ENCODE data around the gene BMP6.

BMP6 gene

GRCh38 chr6:7906741-7907140, 180.8 kb downstream of the BMP6 start:
- Histone ChIP-seq H3K4me1 (ENCODE audit: insufficient read depth, low read length) (peaks cover 8% of the 10 kb centered on the region), H3K4me3 (ENCODE audit: low read length) (no peak overlapping the region), H3K36me3 (ENCODE audit: insufficient read depth, low read length) (peaks cover 29% of the 10 kb centered on the region), H3K9me3 (ENCODE audit: low read length) (no peaks in the 10 kb centered on the region), H3K27me3 (ENCODE audit: insufficient read depth, low read length) (peaks cover 2% of the 10 kb centered on the region), H2AFZ (ENCODE audit: low read depth, low read length) (no peak overlapping the region)

- H3K9me3 ChIP-seq (ENCODE audit: low read length) = no peaks in the 10 kb centered on the region
- H3K4me3 ChIP-seq (ENCODE audit: low read length) = no peak overlapping the region
- peaks cover 6% of the 10 kb centered on the region for H3K27me3 ChIP-seq (ENCODE audit: insufficient read depth, low read length)
- no peak overlapping the region for H2AFZ ChIP-seq (ENCODE audit: low read depth, low read length)
- peaks cover 25% of the 10 kb centered on the region for H3K36me3 ChIP-seq (ENCODE audit: insufficient read depth, low read length)
- peaks cover 8% of the 10 kb centered on the region for H3K4me1 ChIP-seq (ENCODE audit: insufficient read depth, low read length)
These were observed 181.3 kb downstream of the BMP6 start for GRCh38 chr6:7907159-7907558.

DNA sequence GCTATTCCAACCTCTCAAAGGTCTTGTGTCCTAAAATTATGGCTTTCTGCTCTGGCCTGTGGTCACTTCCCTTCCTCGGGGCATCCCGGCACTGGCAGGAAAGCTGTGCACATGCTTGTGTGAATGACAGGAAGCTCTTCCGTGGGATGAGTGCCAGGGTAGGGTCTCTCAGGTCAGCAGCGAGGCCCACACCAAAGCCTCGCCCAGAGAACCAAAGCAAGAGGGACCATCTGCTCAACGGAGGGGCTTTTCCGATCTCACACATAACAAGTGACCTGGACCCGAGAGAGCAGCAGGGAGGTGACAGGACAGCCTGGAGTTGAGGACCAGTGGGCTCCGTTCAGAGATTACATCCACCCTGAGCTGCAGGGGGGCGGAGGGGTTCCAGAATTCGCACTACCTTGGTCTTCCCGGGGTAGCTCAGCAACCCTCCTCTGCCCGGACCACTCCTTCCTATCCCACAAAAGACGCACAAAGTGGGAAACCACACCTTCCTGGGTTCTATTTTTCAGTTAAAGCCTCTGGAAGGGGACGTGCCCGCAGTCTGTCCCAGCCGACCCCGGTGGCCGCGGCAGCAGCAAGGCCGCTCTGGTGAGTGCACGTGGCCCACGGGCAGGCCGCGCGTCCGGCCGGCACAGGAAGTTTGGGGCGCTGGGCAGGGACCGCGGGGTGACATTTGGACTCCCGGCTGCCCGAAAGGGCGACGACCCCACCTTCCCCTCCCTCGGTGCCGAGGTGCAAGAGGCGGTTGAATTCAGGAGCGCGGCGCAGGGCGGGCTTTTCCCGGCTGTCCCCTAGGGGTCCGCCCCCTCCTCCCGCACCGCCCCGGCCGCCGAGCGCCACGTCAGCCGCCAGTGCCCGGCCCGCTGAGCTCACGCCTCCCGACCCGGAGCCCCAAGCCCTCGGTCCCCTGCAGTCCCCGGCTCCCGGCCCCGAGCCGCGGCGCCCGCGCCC, 183.7 kb downstream of the BMP6 start:
- Histone ChIP-seq H3K4me1 (ENCODE audit: insufficient read depth, low read length) (peaks cover 8% of the 10 kb centered on the region), H3K36me3 (ENCODE audit: insufficient read depth, low read length) (peaks cover 1% of the 10 kb centered on the region), H3K9me3 (ENCODE audit: low read length) (no peaks in the 10 kb centered on the region), H3K4me3 (ENCODE audit: low read length) (peak overlapping the region; percentile 65), H3K27me3 (ENCODE audit: insufficient read depth, low read length) (peaks cover 22% of the 10 kb centered on the region), H2AFZ (ENCODE audit: low read depth, low read length) (peak overlapping the region; percentile 36)

DNA sequence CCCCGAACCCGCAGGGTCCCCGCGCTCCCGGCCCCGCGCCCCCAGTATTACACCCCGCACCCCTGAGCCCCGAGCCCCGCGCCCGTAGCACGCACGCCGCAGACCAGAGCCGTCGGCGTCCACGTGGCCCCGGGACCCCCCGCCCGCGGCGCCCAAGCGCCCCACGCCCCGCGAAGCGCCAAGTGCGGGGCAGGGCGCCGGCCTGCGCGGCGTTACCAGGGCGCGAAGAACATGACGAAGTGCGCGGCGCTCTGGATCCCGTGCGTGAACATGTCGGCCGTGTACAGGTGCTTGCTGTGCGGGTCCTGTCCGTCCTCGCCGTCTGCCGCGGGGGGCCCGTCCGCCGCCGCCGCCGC, 184.4 kb downstream of the BMP6 start:
- peaks cover 25% of the 10 kb centered on the region for H3K27me3 ChIP-seq (ENCODE audit: insufficient read depth, low read length)
- H3K36me3 ChIP-seq (ENCODE audit: insufficient read depth, low read length) = no peaks in the 10 kb centered on the region
- no peaks in the 10 kb centered on the region for H3K9me3 ChIP-seq (ENCODE audit: low read length)

GRCh38 chr6:7910654-7911344, 184.9 kb downstream of the BMP6 start, which contains the start of gene TXNDC5:
Gene TXNDC5, minus strand, starts transcription at chr6:7910788. Its CDS starts 12 bp downstream, at chr6:7910776.
- Histone ChIP-seq H2AFZ (ENCODE audit: low read depth, low read length) (peak within 1 kb of the TSS; percentile 95), H3K36me3 (ENCODE audit: insufficient read depth, low read length) (no peaks in the 10 kb centered on the region), H3K27me3 (ENCODE audit: insufficient read depth, low read length) (peaks cover 25% of the 10 kb centered on the region), H3K9me3 (ENCODE audit: low read length) (no peaks in the 10 kb centered on the region), H3K4me1 (ENCODE audit: insufficient read depth, low read length) (peaks cover 8% of the 10 kb centered on the region), H3K4me3 (ENCODE audit: low read length) (peak within 1 kb of the TSS; percentile 65)

More for the DNA sequence above, 184.4 kb downstream of the BMP6 start:
- H2AFZ ChIP-seq (ENCODE audit: low read depth, low read length) = peak overlapping the region; percentile 36
- H3K4me3 ChIP-seq (ENCODE audit: low read length) = peak overlapping the region; percentile 65
- peaks cover 8% of the 10 kb centered on the region for H3K4me1 ChIP-seq (ENCODE audit: insufficient read depth, low read length)

DNA sequence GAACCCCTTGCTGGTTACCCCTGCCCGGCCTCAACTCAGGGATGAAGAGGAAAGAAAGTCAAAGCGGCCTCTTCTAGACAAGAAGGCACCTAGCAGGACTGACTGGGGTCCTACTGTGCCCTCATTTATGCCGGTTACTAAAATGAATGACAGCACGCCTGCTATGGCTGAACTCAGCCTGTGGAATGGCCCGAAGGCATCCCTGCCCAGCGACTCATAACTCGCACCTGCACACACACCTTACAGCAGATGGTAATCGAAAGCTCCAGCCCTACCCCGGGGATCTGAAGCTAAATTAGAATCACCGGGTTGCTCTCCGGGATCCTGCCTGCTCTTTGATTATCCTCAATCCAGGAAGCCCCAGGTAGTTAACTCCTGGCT, 185.4 kb downstream of the BMP6 start:
- H3K36me3 ChIP-seq (ENCODE audit: insufficient read depth, low read length) = no peaks in the 10 kb centered on the region
- no peaks in the 10 kb centered on the region for H3K9me3 ChIP-seq (ENCODE audit: low read length)
- peaks cover 25% of the 10 kb centered on the region for H3K27me3 ChIP-seq (ENCODE audit: insufficient read depth, low read length)
- peaks cover 8% of the 10 kb centered on the region for H3K4me1 ChIP-seq (ENCODE audit: insufficient read depth, low read length)
- H2AFZ ChIP-seq (ENCODE audit: low read depth, low read length) = peak overlapping the region; percentile 95
- peak overlapping the region; percentile 65 for H3K4me3 ChIP-seq (ENCODE audit: low read length)

DNA sequence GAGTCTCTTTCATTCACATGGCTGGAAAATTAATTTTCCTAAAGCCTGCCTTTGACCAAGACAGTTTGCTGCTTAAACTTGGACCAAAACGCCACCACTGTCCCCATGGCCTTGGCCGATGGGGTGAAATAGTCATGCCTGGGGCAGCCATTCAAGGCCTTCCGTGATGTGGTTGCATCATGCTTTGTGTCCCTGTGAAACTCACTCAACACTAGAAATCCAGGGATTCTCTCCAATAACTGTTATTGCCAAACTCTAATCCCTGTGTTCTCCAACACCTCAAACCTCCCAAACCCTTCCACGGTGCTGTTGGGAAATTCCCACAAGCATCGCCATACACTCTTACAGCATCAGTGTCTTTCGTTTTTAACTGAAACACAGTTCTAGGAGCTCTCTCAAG, 186.1 kb downstream of the BMP6 start:
- H3K9me3 ChIP-seq (ENCODE audit: low read length) = no peaks in the 10 kb centered on the region
- H3K27me3 ChIP-seq (ENCODE audit: insufficient read depth, low read length) = peaks cover 25% of the 10 kb centered on the region
- H3K36me3 ChIP-seq (ENCODE audit: insufficient read depth, low read length) = no peaks in the 10 kb centered on the region
- H2AFZ ChIP-seq (ENCODE audit: low read depth, low read length) = no peak overlapping the region
- H3K4me3 ChIP-seq (ENCODE audit: low read length) = no peak overlapping the region
- peaks cover 8% of the 10 kb centered on the region for H3K4me1 ChIP-seq (ENCODE audit: insufficient read depth, low read length)

GRCh38 chr6:7912736-7913517, 187.0 kb downstream of the BMP6 start:
- Histone ChIP-seq H3K4me3 (ENCODE audit: low read length) (no peak overlapping the region), H3K9me3 (ENCODE audit: low read length) (no peaks in the 10 kb centered on the region), H3K4me1 (ENCODE audit: insufficient read depth, low read length) (peaks cover 8% of the 10 kb centered on the region), H3K27me3 (ENCODE audit: insufficient read depth, low read length) (peaks cover 25% of the 10 kb centered on the region), H2AFZ (ENCODE audit: low read depth, low read length) (no peak overlapping the region), H3K36me3 (ENCODE audit: insufficient read depth, low read length) (no peaks in the 10 kb centered on the region)

GRCh38 chr6:7914311-7914710, 188.4 kb downstream of the BMP6 start:
- H2AFZ ChIP-seq (ENCODE audit: low read depth, low read length) = no peak overlapping the region
- H3K4me1 ChIP-seq (ENCODE audit: insufficient read depth, low read length) = peaks cover 4% of the 10 kb centered on the region
- no peaks in the 10 kb centered on the region for H3K9me3 ChIP-seq (ENCODE audit: low read length)
- peaks cover 25% of the 10 kb centered on the region for H3K27me3 ChIP-seq (ENCODE audit: insufficient read depth, low read length)
- no peaks in the 10 kb centered on the region for H3K36me3 ChIP-seq (ENCODE audit: insufficient read depth, low read length)
- no peak overlapping the region for H3K4me3 ChIP-seq (ENCODE audit: low read length)

DNA sequence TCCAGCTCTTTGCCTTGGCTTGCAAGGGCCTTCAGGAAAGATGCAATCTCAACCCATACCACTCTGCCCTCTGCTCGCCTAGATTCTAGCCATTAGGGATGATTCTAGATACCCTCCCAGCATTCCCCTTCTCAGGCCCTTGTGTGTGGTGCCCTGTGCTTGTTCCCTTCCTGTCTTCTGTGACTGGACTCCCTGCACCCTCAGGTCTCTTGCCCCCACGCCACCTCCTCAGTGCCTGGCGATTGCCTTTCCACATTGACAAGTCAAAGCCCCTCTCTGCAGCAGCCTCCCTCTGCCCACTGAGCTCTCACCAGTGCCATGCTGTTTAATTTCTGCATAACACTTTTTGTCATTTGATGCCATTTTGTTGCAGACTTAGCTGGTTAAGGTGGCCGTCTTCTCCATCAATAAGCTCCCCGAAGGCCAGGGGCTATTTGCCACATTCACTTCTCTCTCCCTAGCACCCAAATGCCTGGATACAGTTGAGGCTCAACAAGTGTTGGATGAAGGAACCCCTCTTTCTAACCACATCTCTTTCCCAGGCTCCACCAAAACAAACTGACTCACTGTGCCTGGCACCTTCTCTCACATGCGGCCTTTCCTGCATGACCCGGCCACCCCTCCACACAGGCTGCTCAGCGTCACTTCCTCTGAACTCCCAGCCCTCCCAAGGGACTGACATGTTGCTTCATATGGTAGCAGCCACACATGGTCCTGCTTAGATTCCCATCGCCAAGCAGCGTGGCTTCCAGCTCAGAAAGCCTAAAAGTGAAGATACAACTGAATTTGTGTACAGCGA, 189.3 kb downstream of the BMP6 start:
- H3K27me3 ChIP-seq (ENCODE audit: insufficient read depth, low read length) = peaks cover 25% of the 10 kb centered on the region
- no peak overlapping the region for H3K4me3 ChIP-seq (ENCODE audit: low read length)
- no peak overlapping the region for H2AFZ ChIP-seq (ENCODE audit: low read depth, low read length)
- H3K4me1 ChIP-seq (ENCODE audit: insufficient read depth, low read length) = peaks cover 2% of the 10 kb centered on the region
- no peaks in the 10 kb centered on the region for H3K9me3 ChIP-seq (ENCODE audit: low read length)
- no peaks in the 10 kb centered on the region for H3K36me3 ChIP-seq (ENCODE audit: insufficient read depth, low read length)

- Histone ChIP-seq H3K4me1 (ENCODE audit: insufficient read depth, low read length) (no peaks in the 10 kb centered on the region), H2AFZ (ENCODE audit: low read depth, low read length) (no peak overlapping the region), H3K9me3 (ENCODE audit: low read length) (no peaks in the 10 kb centered on the region), H3K36me3 (ENCODE audit: insufficient read depth, low read length) (no peaks in the 10 kb centered on the region), H3K4me3 (ENCODE audit: low read length) (no peak overlapping the region), H3K27me3 (ENCODE audit: insufficient read depth, low read length) (peaks cover 21% of the 10 kb centered on the region)
These were observed 191.1 kb downstream of the BMP6 start for GRCh38 chr6:7916959-7917358.

- H2AFZ ChIP-seq (ENCODE audit: low read depth, low read length) = no peak overlapping the region
- no peaks in the 10 kb centered on the region for H3K36me3 ChIP-seq (ENCODE audit: insufficient read depth, low read length)
- no peaks in the 10 kb centered on the region for H3K4me1 ChIP-seq (ENCODE audit: insufficient read depth, low read length)
- no peaks in the 10 kb centered on the region for H3K9me3 ChIP-seq (ENCODE audit: low read length)
- no peak overlapping the region for H3K4me3 ChIP-seq (ENCODE audit: low read length)
- peaks cover 14% of the 10 kb centered on the region for H3K27me3 ChIP-seq (ENCODE audit: insufficient read depth, low read length)
These were observed 191.8 kb downstream of the BMP6 start for GRCh38 chr6:7917729-7918128.

Measured in neuron (in vitro differentiated cells).